GM19397 (cell line): ENCODE results near the gene KRTAP5-2.
"Not testable (repeated sequence)": the region's sequence is repeated elsewhere in the genome, so short reads cannot be mapped to it uniquely, and the experiment has no call there.

ENCODE experiments used
- ATAC-seq: cut with Tn5 transposase; IDR thresholded peaks from one replicate; pipeline ENCODE4 v1.9.1; 2021; ENCODE audit warnings: mild to moderate bottlenecking, moderate library complexity; ENCODE audit not compliant: unreplicated experiment

KRTAP5-2 gene

GRCh38 chr11:1597994-1598380 is at the start of gene KRTAP5-2:
KRTAP5-2 (minus strand) TSS chr11:1598294; CDS start chr11:1598250, 44 bp downstream.
- no peak for ATAC-seq

- not testable (repeated sequence) for ATAC-seq
These were observed 48.4 kb upstream of the KRTAP5-2 start for GRCh38 chr11:1646540-1646939.

GRCh38 chr11:1645357-1645821 is 47.3 kb upstream of the KRTAP5-2 start:
- no peak for ATAC-seq

GRCh38 chr11:1644601-1645356 is 46.7 kb upstream of the KRTAP5-2 start:
- ATAC-seq = no peak

- ATAC-seq = no peak
These were observed 45.1 kb upstream of the KRTAP5-2 start for GRCh38 chr11:1643146-1643690.

GRCh38 chr11:1642288-1643145 is 44.4 kb upstream of the KRTAP5-2 start:
- no peak for ATAC-seq

- no peak for ATAC-seq
These were observed 43.0 kb upstream of the KRTAP5-2 start for GRCh38 chr11:1641096-1641495.

- no peak for ATAC-seq
These were observed 42.2 kb upstream of the KRTAP5-2 start for GRCh38 chr11:1640076-1640946.

- no peak for ATAC-seq
These were observed 41.6 kb upstream of the KRTAP5-2 start for GRCh38 chr11:1639666-1640065.

GRCh38 chr11:1639102-1639620 is 41.1 kb upstream of the KRTAP5-2 start:
- ATAC-seq = no peak

GRCh38 chr11:1638344-1638743 is 40.2 kb upstream of the KRTAP5-2 start:
- no peak for ATAC-seq

GRCh38 chr11:1637628-1638027 is 39.5 kb upstream of the KRTAP5-2 start:
- no peak for ATAC-seq

- ATAC-seq = no peak
These were observed 38.3 kb upstream of the KRTAP5-2 start for GRCh38 chr11:1636291-1636950.

GRCh38 chr11:1633864-1634263 is 35.8 kb upstream of the KRTAP5-2 start:
- ATAC-seq = no peak

- ATAC-seq = no peak
These were observed 34.1 kb upstream of the KRTAP5-2 start for GRCh38 chr11:1632053-1632714.

- no peak for ATAC-seq
These were observed 33.0 kb upstream of the KRTAP5-2 start for GRCh38 chr11:1631066-1631568.

GRCh38 chr11:1630271-1630670 is 32.2 kb upstream of the KRTAP5-2 start:
- no peak for ATAC-seq

GRCh38 chr11:1629326-1630185 is 31.5 kb upstream of the KRTAP5-2 start, which contains the start of gene KRTAP5-5:
KRTAP5-5 (plus strand) TSS chr11:1629775; CDS start chr11:1629841, 66 bp downstream.
- no peak for ATAC-seq
